GM12878 (cell line): ENCODE data around the gene LYRM4. TPM values are rescaled to one million over a fixed set of nuclear protein-coding genes. Genes with fewer than 3 reads are reported as not detected.

Experiments used
- ATAC-seq: fragments of 200-7000 bp; cut with Tn5 transposase; 3 replicates; pipeline ENCODE4 v1.9.1; 2020; ENCODE audit warnings: mild to moderate bottlenecking, moderate library complexity
- BruUV-seq: library from RNA; stranded (reverse); fragments of 400-500 nt; replicated peaks from 2 replicates; lab custom pipeline; 2021; lab: Mats Ljungman, UMichigan
- CTCF ChIA-PET: fragments of 300-600 bp; sonication (Branson Sonifier 250); formaldehyde crosslinking; extraction: SDS; loops from one replicate; lab custom pipeline; 2021; ENCODE audit warnings: inconsistent platforms; lab: Yijun Ruan, JAX
- POLR2A ChIA-PET: fragments of 350-600 bp; formaldehyde crosslinking; extraction: SDS; loops from one replicate; lab custom pipeline; 2021; ENCODE audit warnings: inconsistent platforms; lab: Charles Lee
- RAD21 ChIA-PET: fragments of 300-600 bp; sonication (Branson Sonifier 250); formaldehyde crosslinking; loops from one replicate; lab custom pipeline; 2023; ENCODE audit warnings: antibody characterized with exemption; ENCODE audit not compliant: unreplicated experiment; lab: Charles Lee
- SMC1A ChIA-PET: fragments of 300-600 bp; sonication (Branson Sonifier 250); formaldehyde crosslinking; loops from one replicate; lab custom pipeline; 2023; ENCODE audit not compliant: unreplicated experiment, uncharacterized antibody; lab: Charles Lee
- DNase-seq: peaks from one replicate; pipeline ENCODE4 v3.0.0-alpha.2; 2011; ENCODE audit warnings: low read depth, low spot score
- FAIRE-seq: peaks from 3 replicates; lab custom pipeline; 2011; peaks lifted over from hg19 to GRCh38; lab: Jason Lieb, UNC
- H2AFZ ChIP-seq: 2 replicates; pipeline ENCODE4 v1.6.0; 2011; ENCODE audit warnings: low read depth, low read length, control low read depth; ENCODE audit not compliant: control insufficient read depth
- H3K27ac ChIP-seq: 2 replicates; pipeline ENCODE4 v1.5.1; 2011; ENCODE audit warnings: control low read depth; ENCODE audit not compliant: control insufficient read depth, insufficient read depth
- H3K27me3 ChIP-seq, 2 experiments: replicated peaks in 1 of 2; 2 replicates each; pipeline versions ENCODE4 v1.6.0 to v1.6.1; 2011; ENCODE audit warnings: low read length in 1 of 2; ENCODE audit not compliant: control insufficient read depth in 2 of 2, insufficient read depth in 2 of 2
- H3K36me3 ChIP-seq, 2 experiments: 2 replicates each; pipeline ENCODE4 v1.5.1; 2011; ENCODE audit warnings: low read length in 1 of 2; ENCODE audit not compliant: control insufficient read depth in 2 of 2, insufficient read depth in 2 of 2
- H3K4me1 ChIP-seq: 2 replicates; pipeline ENCODE4 v1.6.1; 2011; ENCODE audit warnings: mild to moderate bottlenecking, low read length, moderate library complexity, mixed read lengths; ENCODE audit not compliant: control insufficient read depth, insufficient read depth
- H3K4me2 ChIP-seq: 2 replicates; pipeline ENCODE4 v1.6.0; 2011; ENCODE audit warnings: control low read depth; ENCODE audit not compliant: control insufficient read depth, insufficient read depth
- H3K4me3 ChIP-seq: fragments of 200-600 bp; sonication (generic); 2 replicates; pipeline ENCODE4 v1.5.1; 2016
- H3K79me2 ChIP-seq: 2 replicates; pipeline ENCODE4 v1.6.0; 2011; ENCODE audit warnings: low read length; ENCODE audit not compliant: control insufficient read depth, insufficient read depth
- H3K9ac ChIP-seq: 2 replicates; pipeline ENCODE4 v1.8.0; 2011; ENCODE audit warnings: low read length, control low read depth, mixed read lengths; ENCODE audit not compliant: control insufficient read depth, insufficient read depth
- H3K9me3 ChIP-seq: replicated peaks from 3 replicates; pipeline ENCODE4 v1.5.1; 2011; ENCODE audit warnings: mild to moderate bottlenecking, low read length; ENCODE audit not compliant: control insufficient read depth, insufficient read depth
- H4K20me1 ChIP-seq: 2 replicates; pipeline ENCODE4 v1.6.0; 2011; ENCODE audit not compliant: control insufficient read depth, insufficient read depth
- BACH1 ChIP-seq: fragments of 450-650 bp; IDR thresholded peaks from 2 replicates; pipeline ENCODE4 v1.6.1; 2017; ENCODE audit warnings: mild to moderate bottlenecking, borderline replicate concordance
- MEF2A ChIP-seq: IDR thresholded peaks from 2 replicates; pipeline ENCODE4 v1.6.1; 2011; ENCODE audit warnings: low read depth, mild to moderate bottlenecking, low read length, moderate library complexity; ENCODE audit not compliant: insufficient read depth
- PKNOX1 ChIP-seq: fragments of 450-650 bp; IDR thresholded peaks from 2 replicates; pipeline ENCODE4 v1.6.1; 2016; ENCODE audit warnings: mild to moderate bottlenecking
- POLR2AphosphoS5 ChIP-seq: IDR thresholded peaks from 2 replicates; pipeline ENCODE4 v1.6.1; 2011; ENCODE audit warnings: mild to moderate bottlenecking, low read length, inconsistent platforms
- SUPT20H ChIP-seq: IDR thresholded peaks from 2 replicates; pipeline ENCODE4 v1.6.1; 2011; ENCODE audit warnings: low read depth, mild to moderate bottlenecking, low read length, moderate library complexity, borderline replicate concordance; ENCODE audit not compliant: control insufficient read depth
- TAF1 ChIP-seq: IDR thresholded peaks from 2 replicates; pipeline ENCODE4 v1.6.1; 2011; ENCODE audit warnings: mild to moderate bottlenecking, low read depth, low read length, borderline replicate concordance
- WRNIP1 ChIP-seq: IDR thresholded peaks from 2 replicates; pipeline ENCODE4 v1.6.1; 2011; ENCODE audit warnings: low read depth, low read length, improper control_type of control experiment, borderline replicate concordance
- WGBS: methylation state at CpG from one replicate; pipeline ENCODE4 v1.1.6; 2016; ENCODE audit warnings: low lambda C conversion rate; ENCODE audit not compliant: insufficient replicate concordance, insufficient coverage; ENCODE audit errors: missing lambda C conversion rate; 5-methylcytosine and 5-hydroxymethylcytosine counted together
- in situ Hi-C: fragments of 300-500 bp; cut with MboI; formaldehyde crosslinking; loops from 9 replicates; pipeline ENCODE4 v1.14.3; 2018; ENCODE audit warnings: mixed read lengths
- intact Hi-C: fragments of 100-400 bp; cut with micrococcal nuclease; formaldehyde crosslinking; loops from one replicate; pipeline ENCODE4 v1.14.2; 2022; ENCODE audit not compliant: unreplicated experiment
- polyA plus RNA-seq, 11 experiments: library from polyadenylated mRNA; depleted of rRNA in 4 of 11; unstranded in 6 of 11; stranded (reverse) in 5 of 11; fragments of >200 nt; fragmentation: Nextera tagmentation in 4 of 11; fragmentation: Illumina TruSeq in 1 of 11; extraction: Ambion mirVana in 4 of 11; extraction: Trizol in 1 of 11; gene quantifications; 1 replicate in 1 of 11; 2 replicates in 10 of 11; pipeline versions ENCODE4 v1.2.1 to v1.2.3, GENCODE V29; 2011 to 2016; ENCODE audit warnings: inconsistent platforms in 2 of 11, missing spikeins in 2 of 11, low read depth in 1 of 11
- total RNA-seq, 4 experiments: library from RNA; depleted of rRNA in 3 of 4; stranded (reverse); fragments of >200 nt in 3 of 4; fragmentation: Illumina TruSeq in 1 of 4; extraction: Trizol in 1 of 4; gene quantifications; 2 replicates each; pipeline versions ENCODE4 v1.2.1 to v1.2.3, GENCODE V29; 2013 to 2021

Gene LYRM4
- total and polyA plus RNA-seq, 10 of the 15 experiments (the other 5 are each of a cell fraction or from before 2014, with no cell fraction given): 32.7 to 66.8 (median 44.0) TPM

DNA sequence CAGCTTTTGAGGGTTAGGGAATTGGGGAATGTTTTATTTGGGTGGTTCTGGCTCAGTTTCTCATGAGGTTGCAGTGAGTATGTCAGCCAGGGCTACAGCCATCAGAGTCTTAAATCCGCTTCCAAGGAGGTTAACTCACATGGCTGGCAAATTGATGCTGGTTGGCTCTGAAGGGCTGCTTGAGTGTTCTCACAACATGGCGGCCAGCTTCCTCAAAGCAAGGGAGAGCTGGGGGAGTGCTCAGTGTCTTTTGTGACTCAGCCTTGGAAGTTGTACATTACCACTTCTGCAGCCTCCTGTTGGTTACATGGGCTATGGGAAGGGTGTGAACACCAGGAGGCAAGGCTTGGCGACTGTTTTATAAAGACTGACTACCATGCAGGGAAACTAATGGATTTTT is 193.4 kb downstream of the LYRM4 start:
- in situ Hi-C loops (no loop called here), intact Hi-C loops (no loop called here)
- no peak overlapping the region for H2AFZ ChIP-seq
- DNase-seq (no peak), FAIRE-seq (no peak), ATAC-seq (no peak)
- no peaks in the 10 kb centered on the region for H3K79me2 ChIP-seq
- H3K27ac ChIP-seq: no peak overlapping the region
- no peaks in the 10 kb centered on the region for H3K36me3 ChIP-seq
- BruUV-seq: no TSS peak
- WGBS: 68% methylated on average over 3 of the region's 3 CpGs
- no peak overlapping the region for H3K4me3 ChIP-seq
- ChIA-PET SMC1A (no interaction called here), CTCF (interaction anchor here (0.6 kb wide), 1 partner anchor 10 kb away, joined by 3 read pairs; no protein-coding TSS in a partner anchor), POLR2A (no interaction called here), RAD21 (no interaction called here)
- no peaks in the 10 kb centered on the region; the same call in 1 of the 3 replicates for H3K9me3 ChIP-seq
- no peaks in the 10 kb centered on the region for H3K27me3 ChIP-seq
- H3K4me2 ChIP-seq: no peak overlapping the region
- TF ChIP-seq POLR2AphosphoS5 (no peak), PKNOX1 (no peak), MEF2A (no peak), WRNIP1 (no peak), SUPT20H (no peak), BACH1 (no peak), TAF1 (no peak)
- H3K4me1 ChIP-seq: peaks cover 5% of the 10 kb centered on the region
- H3K9ac ChIP-seq: no peak overlapping the region
- H4K20me1 ChIP-seq: no peaks in the 10 kb centered on the region
